ENCODE measurements around the gene MPPED2.
"Not testable (repeated sequence)": the region's sequence is repeated elsewhere in the genome, so short reads cannot be mapped to it uniquely, and the experiment has no call there.

The MPPED2 gene

DNA sequence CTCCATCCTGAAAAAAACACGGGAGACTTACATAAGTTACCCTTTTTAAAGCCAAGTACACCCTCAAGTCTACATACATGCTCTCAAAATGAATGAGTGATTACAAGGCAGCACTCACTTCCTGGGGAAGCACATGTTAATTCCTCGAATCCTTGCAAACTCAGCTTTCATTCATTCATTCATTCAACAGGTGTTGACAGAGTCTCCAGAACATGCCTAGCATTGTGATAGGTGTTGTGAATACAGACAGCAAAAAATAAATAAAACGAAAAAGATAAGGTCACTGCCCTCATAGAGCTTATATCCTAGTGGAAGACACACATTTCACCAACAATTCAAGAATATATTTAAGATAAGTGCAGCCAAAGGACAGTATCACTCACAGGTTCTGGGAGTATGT is 19.7 kb downstream of the MPPED2 start:
- TF ChIP-seq ZNF384 (IDR thresholded peaks at IDR 0.05) (no peak), FOXK2 (IDR thresholded peaks at IDR 0.05) (no peak), FOXA1 (IDR thresholded peaks at IDR 0.05) (no peak), SUZ12 (IDR thresholded peaks at IDR 0.05) (no peak), ARNT (IDR thresholded peaks at IDR 0.05) (no peak)
- TF ChIP-seq, protein P1, sequence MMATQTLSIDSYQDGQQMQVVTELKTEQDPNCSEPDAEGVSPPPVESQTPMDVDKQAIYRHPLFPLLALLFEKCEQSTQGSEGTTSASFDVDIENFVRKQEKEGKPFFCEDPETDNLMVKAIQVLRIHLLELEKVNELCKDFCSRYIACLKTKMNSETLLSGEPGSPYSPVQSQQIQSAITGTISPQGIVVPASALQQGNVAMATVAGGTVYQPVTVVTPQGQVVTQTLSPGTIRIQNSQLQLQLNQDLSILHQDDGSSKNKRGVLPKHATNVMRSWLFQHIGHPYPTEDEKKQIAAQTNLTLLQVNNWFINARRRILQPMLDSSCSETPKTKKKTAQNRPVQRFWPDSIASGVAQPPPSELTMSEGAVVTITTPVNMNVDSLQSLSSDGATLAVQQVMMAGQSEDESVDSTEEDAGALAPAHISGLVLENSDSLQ (IDR thresholded peaks at IDR 0.05): no peak
- no peak for DNase-seq (ENCODE audit: extremely low spot score)
- ChIA-PET CTCF (no interaction called here), POLR2A (interaction anchor here (0.5 to 1.3 kb wide), 2 partner anchors 16 to 424 kb away, joined by 3 to 5 read pairs; no protein-coding TSS in a partner anchor)

DNA sequence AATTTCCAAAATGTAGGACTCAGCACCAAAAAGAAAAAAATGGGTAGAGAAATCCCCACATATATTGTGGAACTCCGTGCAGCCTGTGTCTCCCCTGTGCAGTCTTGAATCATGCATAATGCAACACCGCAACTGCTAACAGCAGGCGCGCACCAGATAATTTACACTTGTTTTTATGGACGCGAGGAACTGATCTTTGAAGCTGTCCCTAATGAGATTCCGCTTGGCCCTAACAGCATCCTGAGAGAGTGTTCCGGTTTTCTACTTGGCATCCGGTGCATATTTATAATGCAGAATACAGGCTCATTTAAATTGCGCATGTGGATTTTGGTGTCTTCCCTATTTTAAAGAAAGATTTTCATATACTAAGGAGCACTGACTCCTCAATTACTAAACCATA is 21.1 kb downstream of the MPPED2 start:
- ChIA-PET POLR2A (no interaction called here), CTCF (no interaction called here)
- no peak for TF ChIP-seq FOXK2 (IDR thresholded peaks at IDR 0.05)
- no peak for TF ChIP-seq CTBP1 (IDR thresholded peaks at IDR 0.05; ENCODE audit: borderline replicate concordance)
- TF ChIP-seq TARDBP (IDR thresholded peaks at IDR 0.05): no peak
- TF ChIP-seq, protein P1 (IDR thresholded peaks at IDR 0.05): no peak; the same call in 1 of the 2 replicates
- TF ChIP-seq FOXA1 (IDR thresholded peaks at IDR 0.05): no peak
- no peak for TF ChIP-seq SP1 (IDR thresholded peaks at IDR 0.05)
- TF ChIP-seq ARNT (IDR thresholded peaks at IDR 0.05): no peak
- TF ChIP-seq NFRKB (IDR thresholded peaks at IDR 0.05): no peak
- no peak for TF ChIP-seq BHLHE40 (IDR thresholded peaks at IDR 0.05; ENCODE audit: borderline replicate concordance)
- no peak for TF ChIP-seq SUZ12 (IDR thresholded peaks at IDR 0.05)
- no peak for TF ChIP-seq FOXM1 (IDR thresholded peaks at IDR 0.05; ENCODE audit: borderline replicate concordance)
- no peak for TF ChIP-seq ELF4 (IDR thresholded peaks at IDR 0.05)
- DNase-seq (ENCODE audit: extremely low spot score): no peak

DNA sequence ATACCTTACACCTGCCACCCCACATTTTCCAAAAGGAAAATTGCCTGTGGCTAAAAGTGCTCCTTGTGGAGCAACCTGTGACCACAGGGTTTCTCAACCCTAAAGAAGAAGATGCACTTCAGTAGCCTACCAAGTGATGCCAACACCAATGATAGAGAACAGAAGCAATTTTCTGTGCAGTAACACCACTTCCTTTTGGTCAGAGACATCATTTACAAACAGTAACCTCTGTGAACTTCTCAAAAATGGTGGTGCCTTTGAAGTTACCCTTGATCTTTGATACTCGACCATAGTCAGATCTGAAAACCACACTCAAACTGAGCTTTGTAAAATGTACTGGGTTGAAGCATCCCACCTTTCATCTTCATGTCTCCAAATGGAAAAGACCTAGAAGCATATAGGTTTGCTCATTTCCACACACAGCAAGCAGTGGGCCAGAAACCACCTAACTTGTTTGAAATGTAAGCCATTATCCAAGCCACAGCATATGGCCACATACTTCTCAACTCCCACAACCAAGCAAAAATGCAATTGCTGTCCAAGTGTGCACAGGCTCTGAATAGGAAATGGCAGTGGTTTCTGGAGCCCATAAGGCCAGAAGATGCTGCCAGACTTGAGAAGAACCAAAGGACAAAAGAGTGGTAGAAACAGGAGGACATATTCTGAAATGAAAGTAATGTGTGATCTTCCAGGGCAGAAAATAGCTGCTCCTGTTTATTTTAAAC is 24.3 kb downstream of the MPPED2 start:
- no peak for TF ChIP-seq CTBP1 (IDR thresholded peaks at IDR 0.05; ENCODE audit: borderline replicate concordance)
- no peak for TF ChIP-seq HDGF (IDR thresholded peaks at IDR 0.05; ENCODE audit: borderline replicate concordance)
- TF ChIP-seq SUZ12 (IDR thresholded peaks at IDR 0.05): no peak
- no peak for TF ChIP-seq ELF4 (IDR thresholded peaks at IDR 0.05)
- TF ChIP-seq, protein P1 (IDR thresholded peaks at IDR 0.05): no peak
- TF ChIP-seq L3MBTL2 (conservative IDR thresholded peaks at IDR 0.05): no peak
- TF ChIP-seq TARDBP (IDR thresholded peaks at IDR 0.05): no peak
- no peak for TF ChIP-seq SP1 (IDR thresholded peaks at IDR 0.05)
- TF ChIP-seq LEF1 (IDR thresholded peaks at IDR 0.05; ENCODE audit: borderline replicate concordance): no peak
- no peak for TF ChIP-seq ARNT (IDR thresholded peaks at IDR 0.05)
- no peak for TF ChIP-seq FOXA1 (IDR thresholded peaks at IDR 0.05)
- TF ChIP-seq BHLHE40 (IDR thresholded peaks at IDR 0.05; ENCODE audit: borderline replicate concordance): no peak
- no peak for TF ChIP-seq FOXM1 (IDR thresholded peaks at IDR 0.05; ENCODE audit: borderline replicate concordance)
- TF ChIP-seq FOXK2 (IDR thresholded peaks at IDR 0.05): no peak
- TF ChIP-seq ZNF384 (IDR thresholded peaks at IDR 0.05): no peak
- TF ChIP-seq NFRKB (IDR thresholded peaks at IDR 0.05): no peak
- CTCF ChIA-PET: interaction anchor here (0.5 to 0.6 kb wide), 2 partner anchors 126 to 146 kb away, joined by 3 read pairs; no protein-coding TSS in a partner anchor
- POLR2A ChIA-PET: interaction anchor here (0.5 kb wide), 1 partner anchor 57 kb away, joined by 3 read pairs; no protein-coding TSS in a partner anchor
- DNase-seq (ENCODE audit: extremely low spot score): no peak

DNA sequence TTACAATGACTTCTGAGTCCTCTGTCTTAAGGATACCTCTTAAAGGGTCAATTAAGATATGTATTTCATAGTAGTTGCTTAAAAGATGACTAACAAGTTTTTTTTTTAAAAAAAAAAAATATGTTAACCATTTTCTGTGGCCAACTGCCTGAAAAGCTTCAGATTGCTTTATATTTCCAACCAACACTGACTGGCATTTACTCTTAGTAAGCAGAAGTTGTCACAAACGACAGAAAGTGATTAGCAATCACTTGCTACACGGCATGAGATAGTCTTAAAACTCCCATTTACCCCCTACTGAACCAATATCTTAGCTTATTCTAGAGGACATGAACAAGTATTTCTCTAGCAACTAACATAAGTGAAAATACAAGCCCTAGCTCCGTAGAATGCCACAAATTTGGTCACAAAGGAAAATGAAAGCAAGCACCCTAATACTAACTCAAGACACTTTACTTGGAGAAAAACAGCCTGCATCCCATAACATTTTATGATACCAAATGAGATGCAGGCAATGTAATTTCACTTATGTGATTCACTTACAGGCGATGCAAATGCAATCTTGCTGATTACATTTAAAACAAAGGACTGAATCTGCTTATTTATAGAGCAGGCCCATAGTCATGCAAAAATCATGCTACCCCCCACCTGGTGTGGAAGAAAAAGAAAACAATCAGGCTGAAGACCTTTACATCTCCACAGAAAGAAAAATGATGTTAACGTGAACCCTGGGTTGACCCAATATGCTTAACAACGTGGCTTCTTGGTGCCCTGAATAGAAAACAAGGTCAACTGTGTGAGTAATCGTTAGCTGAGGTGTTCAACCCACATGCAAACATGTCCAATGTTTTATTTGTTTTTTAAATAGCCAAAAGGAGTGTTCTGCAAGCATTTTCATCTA is 25.7 kb downstream of the MPPED2 start:
- ChIA-PET POLR2A (no interaction called here), CTCF (no interaction called here)
- no peak for TF ChIP-seq L3MBTL2 (conservative IDR thresholded peaks at IDR 0.05)
- no peak for TF ChIP-seq SUZ12 (IDR thresholded peaks at IDR 0.05)
- no peak for TF ChIP-seq FOXM1 (IDR thresholded peaks at IDR 0.05; ENCODE audit: borderline replicate concordance)
- TF ChIP-seq SP1 (IDR thresholded peaks at IDR 0.05): no peak
- TF ChIP-seq BHLHE40 (IDR thresholded peaks at IDR 0.05; ENCODE audit: borderline replicate concordance): no peak
- TF ChIP-seq NFRKB (IDR thresholded peaks at IDR 0.05): no peak
- TF ChIP-seq LEF1 (IDR thresholded peaks at IDR 0.05; ENCODE audit: borderline replicate concordance): no peak
- TF ChIP-seq, protein P1 (IDR thresholded peaks at IDR 0.05): no peak
- no peak for TF ChIP-seq ARNT (IDR thresholded peaks at IDR 0.05)
- no peak for TF ChIP-seq CTBP1 (IDR thresholded peaks at IDR 0.05; ENCODE audit: borderline replicate concordance)
- no peak for TF ChIP-seq TARDBP (IDR thresholded peaks at IDR 0.05)
- no peak for TF ChIP-seq ELF4 (IDR thresholded peaks at IDR 0.05)
- no peak for TF ChIP-seq FOXK2 (IDR thresholded peaks at IDR 0.05)
- no peak for TF ChIP-seq ZNF384 (IDR thresholded peaks at IDR 0.05)
- TF ChIP-seq FOXA1 (IDR thresholded peaks at IDR 0.05): no peak
- TF ChIP-seq HDGF (IDR thresholded peaks at IDR 0.05; ENCODE audit: borderline replicate concordance): no peak
- no peak for DNase-seq (ENCODE audit: extremely low spot score)

DNA sequence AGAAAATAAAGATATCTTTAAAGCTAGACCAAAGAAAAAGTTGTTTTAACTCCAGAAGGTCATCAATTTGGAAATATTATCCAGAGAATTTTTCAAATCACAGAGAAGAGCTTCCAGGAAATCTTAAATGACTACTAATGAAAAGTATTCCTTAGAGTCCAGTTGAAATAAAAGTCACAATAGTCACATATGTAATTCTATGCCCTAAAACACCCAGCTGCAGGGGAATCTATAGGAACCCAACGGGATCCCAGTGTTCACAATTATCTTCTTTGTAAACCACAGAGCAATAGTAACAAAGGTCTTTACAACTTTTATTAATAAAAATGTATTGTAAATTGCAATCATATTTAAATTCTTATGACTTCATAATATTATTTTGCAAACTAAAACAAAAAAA is 27.1 kb downstream of the MPPED2 start:
- ChIA-PET POLR2A (no interaction called here), CTCF (no interaction called here)
- no peak for DNase-seq (ENCODE audit: extremely low spot score)
- TF ChIP-seq ARNT (IDR thresholded peaks at IDR 0.05) (no peak), LEF1 (IDR thresholded peaks at IDR 0.05; ENCODE audit: borderline replicate concordance) (no peak), FOXK2 (IDR thresholded peaks at IDR 0.05) (no peak), NFRKB (IDR thresholded peaks at IDR 0.05) (no peak), FOXA1 (IDR thresholded peaks at IDR 0.05) (no peak)
- TF ChIP-seq, protein P1 (IDR thresholded peaks at IDR 0.05): no peak

DNA sequence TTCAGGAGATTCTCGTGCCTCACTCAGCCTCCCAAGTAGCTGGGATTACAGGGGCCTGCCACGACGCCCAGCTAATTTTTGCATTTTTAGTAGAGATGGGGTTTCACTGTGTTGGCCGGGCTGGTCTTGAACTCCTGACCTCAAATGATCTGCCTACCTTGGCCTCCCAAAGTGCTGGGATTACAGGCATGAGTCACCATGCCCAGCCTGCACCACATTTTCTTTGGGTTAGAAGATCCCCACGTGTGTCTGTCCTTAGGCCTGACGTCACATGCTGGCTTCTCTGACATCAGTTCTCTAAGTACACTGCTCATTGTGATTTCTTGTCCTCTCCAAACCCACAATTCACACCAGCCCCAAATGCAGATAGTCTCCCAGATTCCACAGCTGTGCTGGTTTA is 31.6 kb downstream of the MPPED2 start:
- DNase-seq (ENCODE audit: extremely low spot score); POLR2A ChIA-PET; CTCF ChIA-PET: not testable (repeated sequence)
